ENCODE results near the gene ZMYND15. TPM values are rescaled to one million over a fixed set of nuclear protein-coding genes. Genes with fewer than 3 reads are reported as not detected.

Gene ZMYND15
- total and polyA plus RNA-seq, 2 of the 13 experiments (the other 11 are each of a cell fraction or from before 2014, with no cell fraction given): 0.24 to 2.7 TPM

DNA sequence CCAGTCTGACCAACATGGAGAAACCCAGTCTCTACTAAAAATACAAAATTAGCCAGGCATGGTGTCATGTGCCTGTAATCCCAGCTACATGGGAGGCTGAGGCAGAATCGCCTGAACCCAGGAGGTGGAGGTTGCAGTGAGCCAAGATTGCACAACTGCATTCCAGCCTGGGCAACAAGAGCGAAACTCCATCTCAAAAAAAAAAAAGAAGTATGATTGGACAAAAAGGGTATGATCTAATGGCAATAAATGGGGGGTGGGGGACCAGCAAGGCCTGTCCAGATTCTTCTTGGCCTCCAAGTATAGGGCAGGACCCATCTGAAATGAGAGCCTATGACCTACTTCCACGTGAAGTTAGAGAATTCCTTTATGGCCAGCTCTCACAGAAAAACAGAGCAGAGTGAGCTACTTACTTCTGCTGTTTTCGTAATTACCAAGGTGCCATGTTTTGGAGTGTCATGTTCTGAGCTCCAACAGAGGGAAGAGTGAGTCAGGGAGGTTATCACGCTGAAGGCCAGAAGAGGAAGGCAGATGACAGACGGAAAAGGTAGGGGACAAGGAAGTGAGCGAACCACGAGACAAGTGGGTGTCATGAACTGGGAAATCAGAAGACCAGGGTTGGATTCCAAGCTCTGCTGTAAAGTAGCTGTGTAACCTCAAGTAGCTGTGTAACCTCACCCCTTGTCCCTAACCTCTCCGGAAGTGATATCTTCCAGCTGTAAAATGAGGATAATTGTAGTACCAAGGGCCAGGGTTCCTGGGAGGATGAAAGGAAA is 3.6 kb upstream of the ZMYND15 start (continued):
- TF ChIP-seq, protein P1, sequence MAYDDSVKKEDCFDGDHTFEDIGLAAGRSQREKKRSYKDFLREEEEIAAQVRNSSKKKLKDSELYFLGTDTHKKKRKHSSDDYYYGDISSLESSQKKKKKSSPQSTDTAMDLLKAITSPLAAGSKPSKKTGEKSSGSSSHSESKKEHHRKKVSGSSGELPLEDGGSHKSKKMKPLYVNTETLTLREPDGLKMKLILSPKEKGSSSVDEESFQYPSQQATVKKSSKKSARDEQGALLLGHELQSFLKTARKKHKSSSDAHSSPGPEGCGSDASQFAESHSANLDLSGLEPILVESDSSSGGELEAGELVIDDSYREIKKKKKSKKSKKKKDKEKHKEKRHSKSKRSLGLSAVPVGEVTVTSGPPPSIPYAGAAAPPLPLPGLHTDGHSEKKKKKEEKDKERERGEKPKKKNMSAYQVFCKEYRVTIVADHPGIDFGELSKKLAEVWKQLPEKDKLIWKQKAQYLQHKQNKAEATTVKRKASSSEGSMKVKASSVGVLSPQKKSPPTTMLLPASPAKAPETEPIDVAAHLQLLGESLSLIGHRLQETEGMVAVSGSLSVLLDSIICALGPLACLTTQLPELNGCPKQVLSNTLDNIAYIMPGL (CRISPR knock-in tag; IDR thresholded peaks at IDR 0.05; ENCODE audit: borderline replicate concordance in 1 of 2, low read depth in 1 of 2): no peak
- TF ChIP-seq KLF9 (CRISPR knock-in tag; IDR thresholded peaks at IDR 0.05; ENCODE audit: low read depth) (no peak), TAF1 (CRISPR knock-in tag; IDR thresholded peaks at IDR 0.05) (no peak), ZNF839 (CRISPR knock-in tag; IDR thresholded peaks at IDR 0.05; ENCODE audit: borderline replicate concordance) (no peak), GPN1 (CRISPR knock-in tag; IDR thresholded peaks at IDR 0.05; ENCODE audit: borderline replicate concordance) (no peak)
- TF ChIP-seq, protein P2, sequence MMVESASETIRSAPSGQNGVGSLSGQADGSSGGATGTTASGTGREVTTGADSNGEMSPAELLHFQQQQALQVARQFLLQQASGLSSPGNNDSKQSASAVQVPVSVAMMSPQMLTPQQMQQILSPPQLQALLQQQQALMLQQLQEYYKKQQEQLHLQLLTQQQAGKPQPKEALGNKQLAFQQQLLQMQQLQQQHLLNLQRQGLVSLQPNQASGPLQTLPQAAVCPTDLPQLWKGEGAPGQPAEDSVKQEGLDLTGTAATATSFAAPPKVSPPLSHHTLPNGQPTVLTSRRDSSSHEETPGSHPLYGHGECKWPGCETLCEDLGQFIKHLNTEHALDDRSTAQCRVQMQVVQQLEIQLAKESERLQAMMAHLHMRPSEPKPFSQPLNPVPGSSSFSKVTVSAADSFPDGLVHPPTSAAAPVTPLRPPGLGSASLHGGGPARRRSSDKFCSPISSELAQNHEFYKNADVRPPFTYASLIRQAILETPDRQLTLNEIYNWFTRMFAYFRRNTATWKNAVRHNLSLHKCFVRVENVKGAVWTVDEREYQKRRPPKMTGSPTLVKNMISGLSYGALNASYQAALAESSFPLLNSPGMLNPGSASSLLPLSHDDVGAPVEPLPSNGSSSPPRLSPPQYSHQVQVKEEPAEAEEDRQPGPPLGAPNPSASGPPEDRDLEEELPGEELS (CRISPR knock-in tag; IDR thresholded peaks at IDR 0.05): no peak
